ENCODE results near the gene ZNF628.

The ZNF628 gene

GRCh38 chr19:55451163-55451964, 25.1 kb upstream of the ZNF628 start:
- no peak for DNase-seq (ENCODE audit: low read depth in 2 of 2)

DNA sequence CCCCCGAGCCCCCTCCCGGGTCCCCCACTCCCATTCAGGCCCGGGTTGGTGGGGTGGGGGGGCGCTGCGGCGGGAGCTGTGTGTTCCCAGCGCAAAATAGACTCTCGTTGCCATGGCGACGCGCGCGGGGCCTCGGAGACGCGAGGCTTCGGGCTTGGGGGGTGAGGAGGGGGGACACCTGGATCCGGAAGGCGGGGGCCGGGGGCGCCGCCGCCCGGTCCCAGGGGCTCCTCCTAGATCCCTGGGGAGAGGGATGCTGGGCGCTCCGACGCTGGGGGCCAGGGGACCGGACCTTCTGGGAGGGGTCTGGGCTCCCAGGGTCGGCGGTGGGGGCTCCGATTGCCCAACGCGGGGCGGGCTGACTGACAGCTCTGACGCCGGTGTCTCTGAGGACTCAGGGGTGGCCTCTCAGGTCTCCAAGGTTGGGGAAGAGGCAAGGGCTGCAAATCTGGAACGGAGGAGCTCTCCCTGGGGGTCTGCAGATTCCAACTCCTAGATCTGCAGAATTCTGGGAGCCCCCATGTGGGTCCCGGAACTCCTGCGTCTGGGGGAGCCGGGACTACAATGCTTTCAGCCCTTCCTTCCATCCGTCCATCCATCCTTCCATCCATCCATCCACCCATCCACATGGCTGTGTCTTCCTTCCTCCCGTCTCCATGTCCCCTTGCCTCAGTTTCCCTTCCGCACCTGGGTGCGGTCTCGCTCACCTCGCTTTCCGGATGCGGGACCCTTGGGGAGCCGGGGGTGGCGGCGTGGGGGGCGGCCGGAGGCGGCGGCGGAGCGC, 24.3 kb upstream of the ZNF628 start:
- no peak for DNase-seq (ENCODE audit: low read depth in 2 of 2)

- DNase-seq (ENCODE audit: low read depth in 2 of 2) = no peak
Observed at GRCh38 chr19:55452749-55453346, 23.6 kb upstream of the ZNF628 start.

GRCh38 chr19:55453511-55454260, 22.7 kb upstream of the ZNF628 start:
- DNase-seq (ENCODE audit: low read depth in 2 of 2) = no peak

- DNase-seq (ENCODE audit: low read depth in 2 of 2) = peak in 1 of 2 donors; percentile 34
Observed at GRCh38 chr19:55454787-55455243, 21.6 kb upstream of the ZNF628 start.

GRCh38 chr19:55455576-55456235, 20.7 kb upstream of the ZNF628 start:
- no peak for DNase-seq (ENCODE audit: low read depth in 2 of 2)

- no peak for DNase-seq (ENCODE audit: low read depth in 2 of 2)
Observed at GRCh38 chr19:55456347-55456746, 20.1 kb upstream of the ZNF628 start.

DNA sequence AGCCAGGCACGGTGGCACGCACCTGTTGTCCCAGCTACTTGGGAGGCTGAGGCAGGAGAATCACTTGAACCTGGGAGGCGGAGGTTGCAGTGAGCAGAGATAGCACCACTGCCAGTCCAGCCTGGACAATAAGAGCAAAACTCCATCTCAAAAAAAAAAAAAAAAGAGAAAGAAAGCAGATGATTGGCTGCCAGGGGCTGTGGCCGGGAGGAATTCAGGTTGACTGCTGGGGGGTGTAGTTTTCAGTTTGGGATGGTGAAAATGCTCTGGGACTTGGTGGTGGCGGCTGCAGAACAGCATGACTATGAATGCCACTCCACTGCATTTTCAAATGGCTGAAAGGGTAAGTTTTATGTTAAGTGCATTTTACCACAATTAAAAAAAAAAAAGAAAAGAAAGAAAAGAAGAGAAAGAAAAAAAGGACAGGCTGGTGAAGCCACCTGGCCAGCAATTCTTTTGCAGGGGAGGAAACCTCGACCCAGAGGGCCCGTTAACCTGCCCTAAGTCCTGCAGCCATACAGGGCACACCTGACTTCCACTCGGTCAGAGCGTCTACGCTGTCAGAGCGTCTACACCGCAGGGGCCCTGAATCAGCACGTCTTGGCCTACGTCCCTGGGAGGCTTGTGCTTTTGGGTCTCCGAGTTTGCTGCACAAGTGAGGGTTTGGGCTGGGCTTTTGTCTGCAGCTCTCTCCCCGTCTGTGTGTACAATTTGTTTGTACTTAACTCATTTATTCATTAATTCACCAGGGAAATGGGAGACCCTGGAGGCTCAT, 18.5 kb upstream of the ZNF628 start:
- DNase-seq (ENCODE audit: low read depth in 2 of 2) = no peak

GRCh38 chr19:55459551-55459949, 16.9 kb upstream of the ZNF628 start:
- no peak for DNase-seq (ENCODE audit: low read depth in 2 of 2)

GRCh38 chr19:55459950-55460657, 16.3 kb upstream of the ZNF628 start:
- DNase-seq (ENCODE audit: low read depth in 2 of 2) = no peak

DNA sequence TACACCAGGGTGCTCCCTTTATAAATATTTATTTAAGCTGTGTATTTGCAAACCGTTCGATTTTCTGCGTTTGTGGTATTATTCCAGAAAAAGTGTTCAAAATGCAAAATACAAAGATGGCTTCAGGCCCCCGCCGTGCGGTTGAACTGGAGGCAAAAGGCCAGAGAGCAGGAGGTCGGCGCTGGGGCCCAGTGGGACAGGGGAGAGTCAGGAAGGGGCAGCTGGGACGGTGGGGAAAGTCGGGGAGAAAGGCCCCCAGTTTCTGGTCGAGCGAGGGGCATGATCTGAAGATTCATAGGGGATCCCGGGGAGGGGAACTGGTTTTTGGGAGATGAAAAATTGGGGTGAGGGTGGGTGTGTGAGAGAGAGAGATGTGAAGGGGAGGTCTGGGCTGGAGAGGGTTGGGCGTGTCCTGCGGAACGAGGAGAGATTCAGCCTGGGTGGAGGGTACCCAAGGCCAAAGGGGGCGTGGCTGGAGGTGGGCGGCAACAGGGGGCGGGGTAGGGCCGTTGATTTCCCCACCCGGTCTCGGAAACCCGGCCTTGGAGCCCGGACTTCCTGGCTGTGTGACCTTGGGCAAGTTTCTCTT, 15.7 kb upstream of the ZNF628 start:
- DNase-seq (ENCODE audit: low read depth in 2 of 2) = no peak

GRCh38 chr19:55461259-55461973, 15.0 kb upstream of the ZNF628 start, which contains the start of gene ISOC2:
Gene ISOC2 (minus strand): TSS chr19:55461642. CDS start chr19:55456486, 5,156 bp downstream.
- DNase-seq (ENCODE audit: low read depth in 2 of 2) = peak; percentile 100

DNA sequence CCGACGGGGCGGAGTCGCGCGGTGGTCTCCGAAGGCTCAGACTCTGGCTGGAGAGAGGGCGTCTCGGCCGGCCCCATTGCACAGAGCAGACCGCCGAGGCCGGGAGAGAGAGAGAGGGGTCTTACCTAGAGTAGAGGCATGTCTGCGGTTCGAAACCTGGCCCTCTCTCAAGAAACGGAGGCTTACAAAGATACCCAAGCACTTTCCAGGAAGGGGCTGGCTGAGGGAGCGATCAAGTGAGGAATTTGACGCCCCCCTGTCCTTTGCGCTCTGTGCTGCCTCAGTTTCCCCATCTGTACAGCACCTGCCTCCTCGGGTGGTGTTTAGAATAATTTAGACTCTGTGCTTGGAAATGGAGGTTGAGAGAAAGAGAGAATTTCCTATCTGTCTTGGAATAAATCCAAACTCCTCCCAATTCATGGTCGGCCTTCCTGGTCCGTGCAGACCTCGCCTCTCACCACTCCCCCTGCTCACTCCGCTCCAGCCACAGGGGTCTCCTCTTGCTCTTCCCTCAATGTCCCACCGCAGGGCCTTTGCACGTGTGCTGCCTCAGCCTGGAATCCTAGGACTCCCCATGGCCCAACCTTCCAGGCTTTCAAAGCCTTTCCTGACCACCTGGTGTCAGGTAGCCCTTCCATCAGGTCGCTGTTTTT, 14.3 kb upstream of the ZNF628 start:
- DNase-seq (ENCODE audit: low read depth in 2 of 2) = no peak

DNA sequence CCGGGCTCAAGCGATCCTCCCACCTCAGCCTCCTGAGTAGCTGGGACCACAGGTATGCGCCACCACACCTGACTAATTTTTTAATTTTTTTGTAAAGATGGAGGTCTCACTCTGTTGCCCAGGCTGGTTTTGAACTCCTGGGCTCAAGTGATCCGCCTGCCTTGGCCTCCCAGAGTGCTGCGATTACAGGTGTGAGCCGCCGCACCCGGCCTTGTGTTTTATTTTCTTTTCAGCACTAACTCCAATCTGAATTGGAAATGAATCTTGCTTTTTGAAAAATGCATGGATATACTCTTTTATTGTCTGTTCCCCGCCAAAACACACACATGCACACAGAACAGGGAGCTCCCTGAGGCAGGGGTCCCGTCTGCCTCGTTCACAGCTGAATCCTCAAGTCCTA, 13.7 kb upstream of the ZNF628 start:
- no peak for DNase-seq (ENCODE audit: low read depth in 2 of 2)

- DNase-seq (ENCODE audit: low read depth in 2 of 2) = no peak
Observed at GRCh38 chr19:55463583-55464031, 12.8 kb upstream of the ZNF628 start.

DNA sequence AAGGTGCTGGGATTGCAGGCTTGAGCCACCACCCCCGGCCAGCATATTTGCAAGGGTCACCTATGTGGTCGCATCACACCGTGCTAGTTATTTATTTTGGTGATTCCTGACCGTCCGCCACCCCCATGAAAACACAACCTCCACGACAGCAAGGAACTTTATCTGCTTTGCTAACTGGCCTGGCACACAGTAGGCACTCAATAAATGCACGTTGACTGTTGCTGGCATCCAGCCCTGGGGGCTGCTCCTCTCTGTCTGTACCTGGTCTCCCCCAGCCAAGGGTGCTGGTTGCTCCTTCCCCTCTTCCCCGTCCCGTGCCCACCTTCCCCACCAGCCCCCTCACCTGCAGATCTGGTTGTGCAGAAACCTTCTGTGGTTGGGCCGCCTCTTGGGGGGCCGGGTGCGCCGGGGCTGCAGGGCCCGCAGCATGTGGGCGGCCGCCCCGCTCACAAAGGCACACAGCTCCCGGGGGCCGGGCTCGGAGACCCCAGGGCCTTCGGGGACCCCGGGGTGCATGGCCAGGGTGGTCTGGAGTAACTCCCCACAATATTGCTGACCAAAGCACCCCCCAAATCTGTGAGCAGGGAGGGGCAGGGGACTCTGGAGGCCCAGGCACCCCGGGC, 12.3 kb upstream of the ZNF628 start:
- no peak for DNase-seq (ENCODE audit: low read depth in 2 of 2)

DNA sequence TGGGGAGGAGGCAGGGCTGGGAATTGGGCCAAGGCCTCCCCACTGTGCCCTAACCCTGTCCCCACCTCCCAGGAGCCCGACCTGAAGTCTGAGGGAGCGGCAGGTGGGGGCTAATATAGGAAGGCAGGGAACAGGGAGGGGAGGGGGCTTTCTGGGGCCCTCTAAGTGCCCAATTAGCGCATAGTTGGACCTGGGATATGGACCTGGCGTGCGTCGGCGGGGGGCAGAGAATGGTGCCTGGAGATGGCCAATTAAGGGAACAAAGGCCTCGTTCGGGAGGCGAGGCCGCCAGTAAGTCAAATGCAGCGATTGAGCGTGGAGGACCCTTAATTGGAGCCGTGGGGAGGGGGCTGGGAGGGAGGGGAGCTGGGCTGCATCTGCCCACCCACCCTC, 11.8 kb upstream of the ZNF628 start, which contains the start of gene C19orf85:
Gene C19orf85 (minus strand): TSS at position 90 of the 393 bp plus-strand sequence. CDS start 197 bp downstream, outside the sequence.
- DNase-seq (ENCODE audit: low read depth in 2 of 2) = no peak
